ENCODE data around the gene FAM184A. TPM values are rescaled to one million over a fixed set of nuclear protein-coding genes. Genes with fewer than 3 reads are reported as not detected.

FAM184A gene
- total RNA-seq, 1 donor from 2014 or later = 2.0 TPM

GRCh38 chr6:119032428-119032827 lies 46.0 kb downstream of the FAM184A start:
- Histone ChIP-seq H3K4me3 (ENCODE audit: insufficient read depth, low read depth, low read length) (no peak overlapping the region), H3K9ac (ENCODE audit: low read length) (no peak overlapping the region), H4K20me1 (ENCODE audit: insufficient read depth, low read length) (no peaks in the 10 kb centered on the region), H3K4me2 (ENCODE audit: low read length) (no peak overlapping the region), H3K4me1 (ENCODE audit: insufficient read depth, low read length) (no peaks in the 10 kb centered on the region), H2AFZ (ENCODE audit: low read depth, low read length) (no peak overlapping the region), H3K79me2 (ENCODE audit: insufficient read depth, low read length) (no peaks in the 10 kb centered on the region), H3K36me3 (ENCODE audit: insufficient read depth, low read length) (no peaks in the 10 kb centered on the region), H3K9me3 (ENCODE audit: insufficient read depth, low read depth, low read length) (no peaks in the 10 kb centered on the region), H3K27me3 (ENCODE audit: insufficient read depth, low read length) (no peaks in the 10 kb centered on the region), H3K27ac (ENCODE audit: low read depth, low read length) (no peak overlapping the region)
- no peak overlapping the region for H3K27ac Mint-ChIP-seq (ENCODE audit: unreplicated experiment)
- no peaks in the 10 kb centered on the region for H3K36me3 Mint-ChIP-seq (ENCODE audit: low read depth, unreplicated experiment)
- FAIRE-seq (no peak), DNase-seq (ENCODE audit: low read depth) (no peak)
- H3K4me1 Mint-ChIP-seq (ENCODE audit: low read depth, unreplicated experiment) = no peaks in the 10 kb centered on the region
- no peaks in the 10 kb centered on the region for H3K9me3 Mint-ChIP-seq (ENCODE audit: unreplicated experiment)
- TF ChIP-seq CTCF (IDR thresholded peaks at IDR 0.05; ENCODE audit: insufficient read depth, low read depth, low read length) = no peak
- no peak for TF ChIP-seq EZH2 (IDR thresholded peaks at IDR 0.05; ENCODE audit: insufficient read depth, low read length)
- no peaks in the 10 kb centered on the region for H3K27me3 Mint-ChIP-seq (ENCODE audit: low read depth, unreplicated experiment)
- no peak overlapping the region for H3K4me3 Mint-ChIP-seq (ENCODE audit: unreplicated experiment)

GRCh38 chr6:119030759-119031158 lies 47.7 kb downstream of the FAM184A start:
- no peak overlapping the region for H3K27ac Mint-ChIP-seq (ENCODE audit: unreplicated experiment)
- Histone ChIP-seq H3K27ac (ENCODE audit: low read depth, low read length) (no peak overlapping the region), H3K4me1 (ENCODE audit: insufficient read depth, low read length) (no peaks in the 10 kb centered on the region), H3K9me3 (ENCODE audit: insufficient read depth, low read depth, low read length) (no peaks in the 10 kb centered on the region), H3K4me3 (ENCODE audit: insufficient read depth, low read depth, low read length) (no peak overlapping the region), H4K20me1 (ENCODE audit: insufficient read depth, low read length) (no peaks in the 10 kb centered on the region), H2AFZ (ENCODE audit: low read depth, low read length) (no peak overlapping the region), H3K36me3 (ENCODE audit: insufficient read depth, low read length) (no peaks in the 10 kb centered on the region), H3K4me2 (ENCODE audit: low read length) (no peak overlapping the region), H3K79me2 (ENCODE audit: insufficient read depth, low read length) (no peaks in the 10 kb centered on the region), H3K27me3 (ENCODE audit: insufficient read depth, low read length) (no peaks in the 10 kb centered on the region), H3K9ac (ENCODE audit: low read length) (no peak overlapping the region)
- H3K36me3 Mint-ChIP-seq (ENCODE audit: low read depth, unreplicated experiment) = no peaks in the 10 kb centered on the region
- H3K4me1 Mint-ChIP-seq (ENCODE audit: low read depth, unreplicated experiment) = no peaks in the 10 kb centered on the region
- no peak overlapping the region for H3K4me3 Mint-ChIP-seq (ENCODE audit: unreplicated experiment)
- H3K9me3 Mint-ChIP-seq (ENCODE audit: unreplicated experiment) = no peaks in the 10 kb centered on the region
- no peak for DNase-seq (ENCODE audit: low read depth)
- no peak for TF ChIP-seq EZH2 (IDR thresholded peaks at IDR 0.05; ENCODE audit: insufficient read depth, low read length)
- TF ChIP-seq CTCF (IDR thresholded peaks at IDR 0.05; ENCODE audit: insufficient read depth, low read depth, low read length) = no peak
- H3K27me3 Mint-ChIP-seq (ENCODE audit: low read depth, unreplicated experiment) = no peaks in the 10 kb centered on the region
- no peak for FAIRE-seq

GRCh38 chr6:119028091-119028490 lies 50.4 kb downstream of the FAM184A start:
- no peak overlapping the region for H3K9ac ChIP-seq (ENCODE audit: low read length)
- H3K36me3 Mint-ChIP-seq (ENCODE audit: low read depth, unreplicated experiment) = no peaks in the 10 kb centered on the region
- H3K4me1 Mint-ChIP-seq (ENCODE audit: low read depth, unreplicated experiment) = no peaks in the 10 kb centered on the region
- no peaks in the 10 kb centered on the region for H3K79me2 ChIP-seq (ENCODE audit: insufficient read depth, low read length)
- DNase-seq (ENCODE audit: low read depth) = no peak
- H4K20me1 ChIP-seq (ENCODE audit: insufficient read depth, low read length) = no peaks in the 10 kb centered on the region
- no peak for FAIRE-seq
- H3K4me3 Mint-ChIP-seq (ENCODE audit: unreplicated experiment) = no peak overlapping the region
- no peak overlapping the region for H3K4me2 ChIP-seq (ENCODE audit: low read length)
- no peaks in the 10 kb centered on the region for H3K27me3 Mint-ChIP-seq (ENCODE audit: low read depth, unreplicated experiment)
- H3K27me3 ChIP-seq (ENCODE audit: insufficient read depth, low read length) = no peaks in the 10 kb centered on the region
- H3K27ac ChIP-seq (ENCODE audit: low read depth, low read length) = no peak overlapping the region
- no peaks in the 10 kb centered on the region for H3K36me3 ChIP-seq (ENCODE audit: insufficient read depth, low read length)
- TF ChIP-seq CTCF (IDR thresholded peaks at IDR 0.05; ENCODE audit: insufficient read depth, low read depth, low read length) (no peak), EZH2 (IDR thresholded peaks at IDR 0.05; ENCODE audit: insufficient read depth, low read length) (no peak)
- H3K9me3 ChIP-seq (ENCODE audit: insufficient read depth, low read depth, low read length) = no peaks in the 10 kb centered on the region
- H2AFZ ChIP-seq (ENCODE audit: low read depth, low read length) = no peak overlapping the region
- H3K4me1 ChIP-seq (ENCODE audit: insufficient read depth, low read length) = no peaks in the 10 kb centered on the region
- H3K27ac Mint-ChIP-seq (ENCODE audit: unreplicated experiment) = no peak overlapping the region
- H3K9me3 Mint-ChIP-seq (ENCODE audit: unreplicated experiment) = no peaks in the 10 kb centered on the region
- no peak overlapping the region for H3K4me3 ChIP-seq (ENCODE audit: insufficient read depth, low read depth, low read length)

All from astrocyte (in vitro differentiated cells and primary cell).